Prostate gland (tissue), 2 donors: ENCODE results near the gene PDE5A.

Experiments used
- CTCF ChIP-seq, 4 experiments: fragments of 200-600 bp in 2 of 4; fragments of 450-650 bp in 2 of 4; sonication (generic) in 2 of 4; IDR thresholded peaks; 1 replicate in 3 of 4; 2 replicates in 1 of 4; pipeline ENCODE4 v1.5.1; 2016 to 2019; ENCODE audit warnings: antibody characterized with exemption in 4 of 4, mild to moderate bottlenecking in 2 of 4, moderate library complexity in 2 of 4
- POLR2A ChIP-seq: fragments of 450-650 bp; IDR thresholded peaks from one replicate; pipeline ENCODE4 v1.6.1; 2016; ENCODE audit warnings: antibody characterized with exemption, mild to moderate bottlenecking
- POLR2AphosphoS5 ChIP-seq: sonication (generic); formaldehyde crosslinking; IDR thresholded peaks from one replicate; pipeline ENCODE4 v1.6.1; 2017; ENCODE audit warnings: antibody characterized with exemption

- TF ChIP-seq POLR2AphosphoS5 (no peak), CTCF (IDR thresholded peaks at IDR 0.05) (no peak), POLR2A (no peak)
These were observed 2.2 kb downstream of the PDE5A start for GRCh38 chr4:119626420-119626819.
